GM04503 (cell line): Measurements from ENCODE around the gene TBRG1.
"Not testable (repeated sequence)": the region's sequence is repeated elsewhere in the genome, so short reads cannot be mapped to it uniquely, and the experiment has no call there.

ENCODE experiments used
- DNase-seq: peaks from one replicate; pipeline ENCODE4 v3.0.0-alpha.2; 2012; ENCODE audit warnings: low read depth

TBRG1 gene

GRCh38 chr11:124622531-124623451, at the start of gene TBRG1:
Gene TBRG1 (plus strand): TSS chr11:124622864. CDS start chr11:124623084, 220 bp downstream.
- no peak for DNase-seq

- no peak for DNase-seq
These were observed 44.8 kb upstream of the TBRG1 start for GRCh38 chr11:124577716-124578427.

GRCh38 chr11:124578761-124579160, 43.9 kb upstream of the TBRG1 start:
- no peak for DNase-seq

- DNase-seq: no peak
These were observed 40.8 kb upstream of the TBRG1 start for GRCh38 chr11:124581817-124582216.

- DNase-seq: no peak
These were observed 40.1 kb upstream of the TBRG1 start for GRCh38 chr11:124582565-124582964.

- DNase-seq: no peak
These were observed 38.9 kb upstream of the TBRG1 start for GRCh38 chr11:124583781-124584180.

- no peak for DNase-seq
These were observed 37.8 kb upstream of the TBRG1 start for GRCh38 chr11:124584681-124585372.

GRCh38 chr11:124586238-124586860, 36.3 kb upstream of the TBRG1 start:
- peak; percentile 9 for DNase-seq

GRCh38 chr11:124591430-124591829, 31.2 kb upstream of the TBRG1 start:
- DNase-seq: no peak

GRCh38 chr11:124592627-124593026, 30.0 kb upstream of the TBRG1 start:
- no peak for DNase-seq

GRCh38 chr11:124595302-124595701, 27.4 kb upstream of the TBRG1 start:
- DNase-seq: no peak

GRCh38 chr11:124597626-124598025, 25.0 kb upstream of the TBRG1 start:
- DNase-seq: no peak

GRCh38 chr11:124600621-124601320, 21.9 kb upstream of the TBRG1 start:
- DNase-seq: no peak

GRCh38 chr11:124602193-124602592, 20.5 kb upstream of the TBRG1 start:
- DNase-seq: no peak

- DNase-seq: not testable (repeated sequence)
These were observed 19.9 kb upstream of the TBRG1 start for GRCh38 chr11:124602723-124603122.

- no peak for DNase-seq
These were observed 16.9 kb upstream of the TBRG1 start for GRCh38 chr11:124605719-124606118.

- DNase-seq: no peak
These were observed 14.5 kb upstream of the TBRG1 start for GRCh38 chr11:124608147-124608546.

- no peak for DNase-seq
These were observed 12.4 kb upstream of the TBRG1 start for GRCh38 chr11:124610295-124610694.

GRCh38 chr11:124611064-124611463, 11.6 kb upstream of the TBRG1 start, which contains the start of gene PANX3:
Gene PANX3 (plus strand): TSS chr11:124611428. CDS start chr11:124611557, 129 bp downstream.
- DNase-seq: no peak

- no peak for DNase-seq
These were observed 10.6 kb upstream of the TBRG1 start for GRCh38 chr11:124612045-124612444.

GRCh38 chr11:124612567-124613246, 10.0 kb upstream of the TBRG1 start:
- DNase-seq: no peak
